HEK293 (cell line): Measurements from ENCODE around the gene DNAJC12.
A peak's percentile ranks its signal among the peaks of the same experiment; 100 is the strongest.

ENCODE experiments used
- KLF1 ChIP-seq: fragments of 450-650 bp; formaldehyde crosslinking; IDR thresholded peaks from 2 replicates; pipeline ENCODE4 v1.5.1; 2016; ENCODE audit warnings: missing biosample characterization, missing genetic modification characterization
- KLF10 ChIP-seq: fragments of 450-650 bp; IDR thresholded peaks from 2 replicates; pipeline ENCODE4 v1.5.1; 2018; ENCODE audit warnings: missing biosample characterization, mild to moderate bottlenecking, missing genetic modification characterization
- ZNF114 ChIP-seq: fragments of 450-650 bp; formaldehyde crosslinking; IDR thresholded peaks from 2 replicates; pipeline ENCODE4 v1.5.0; 2017; ENCODE audit warnings: missing biosample characterization, missing genetic modification characterization
- ZNF140 ChIP-seq: fragments of 450-650 bp; formaldehyde crosslinking; IDR thresholded peaks from 2 replicates; pipeline ENCODE4 v1.5.1; 2016; ENCODE audit warnings: missing biosample characterization, missing genetic modification characterization
- ZNF23 ChIP-seq: fragments of 450-650 bp; formaldehyde crosslinking; IDR thresholded peaks from 2 replicates; pipeline ENCODE4 v1.5.1; 2016; ENCODE audit warnings: missing biosample characterization, missing genetic modification characterization, borderline replicate concordance
- ZNF426 ChIP-seq: fragments of 450-650 bp; formaldehyde crosslinking; IDR thresholded peaks from 2 replicates; pipeline ENCODE4 v1.5.1; 2017; ENCODE audit warnings: missing biosample characterization, missing genetic modification characterization, mild to moderate bottlenecking, inconsistent platforms, moderate library complexity
- ZNF621 ChIP-seq: fragments of 450-650 bp; formaldehyde crosslinking; IDR thresholded peaks from 2 replicates; pipeline ENCODE4 v1.5.1; 2017; ENCODE audit warnings: missing biosample characterization, missing genetic modification characterization
- ZNF777 ChIP-seq: fragments of 450-650 bp; formaldehyde crosslinking; IDR thresholded peaks from 2 replicates; pipeline ENCODE4 v1.5.1; 2017; ENCODE audit warnings: missing biosample characterization, missing genetic modification characterization, borderline replicate concordance
- ZSCAN30 ChIP-seq: fragments of 450-650 bp; IDR thresholded peaks from 2 replicates; pipeline ENCODE4 v1.5.1; 2018; ENCODE audit warnings: missing biosample characterization, mild to moderate bottlenecking, missing genetic modification characterization, moderate library complexity
- TF ChIP-seq, protein P1 (sequence below): fragments of 450-650 bp; formaldehyde crosslinking; IDR thresholded peaks from 2 replicates; pipeline ENCODE4 v1.5.1; 2016; ENCODE audit warnings: missing biosample characterization, missing genetic modification characterization
- TF ChIP-seq, protein P2 (sequence below): sonication (generic); formaldehyde crosslinking; IDR thresholded peaks from 2 replicates; pipeline ENCODE4 v1.8.1; 2022; ENCODE audit warnings: mild to moderate bottlenecking, moderate library complexity, missing genetic modification reagents
- TF ChIP-seq, protein P3 (sequence below): fragments of 450-650 bp; formaldehyde crosslinking; IDR thresholded peaks from 2 replicates; pipeline ENCODE4 v1.5.1; 2016; ENCODE audit warnings: missing biosample characterization, missing genetic modification characterization, borderline replicate concordance
- TF ChIP-seq, protein P4 (sequence below): fragments of 450-650 bp; formaldehyde crosslinking; optimal IDR thresholded peaks from 2 replicates; pipeline ENCODE3; 2016; ENCODE audit warnings: missing biosample characterization, mild to moderate bottlenecking, missing genetic modification characterization
- TF ChIP-seq, protein P5 (sequence below): fragments of 450-650 bp; IDR thresholded peaks from 2 replicates; pipeline ENCODE4 v1.5.1; 2018; ENCODE audit warnings: missing biosample characterization, mild to moderate bottlenecking, missing genetic modification characterization

The DNAJC12 gene

DNA sequence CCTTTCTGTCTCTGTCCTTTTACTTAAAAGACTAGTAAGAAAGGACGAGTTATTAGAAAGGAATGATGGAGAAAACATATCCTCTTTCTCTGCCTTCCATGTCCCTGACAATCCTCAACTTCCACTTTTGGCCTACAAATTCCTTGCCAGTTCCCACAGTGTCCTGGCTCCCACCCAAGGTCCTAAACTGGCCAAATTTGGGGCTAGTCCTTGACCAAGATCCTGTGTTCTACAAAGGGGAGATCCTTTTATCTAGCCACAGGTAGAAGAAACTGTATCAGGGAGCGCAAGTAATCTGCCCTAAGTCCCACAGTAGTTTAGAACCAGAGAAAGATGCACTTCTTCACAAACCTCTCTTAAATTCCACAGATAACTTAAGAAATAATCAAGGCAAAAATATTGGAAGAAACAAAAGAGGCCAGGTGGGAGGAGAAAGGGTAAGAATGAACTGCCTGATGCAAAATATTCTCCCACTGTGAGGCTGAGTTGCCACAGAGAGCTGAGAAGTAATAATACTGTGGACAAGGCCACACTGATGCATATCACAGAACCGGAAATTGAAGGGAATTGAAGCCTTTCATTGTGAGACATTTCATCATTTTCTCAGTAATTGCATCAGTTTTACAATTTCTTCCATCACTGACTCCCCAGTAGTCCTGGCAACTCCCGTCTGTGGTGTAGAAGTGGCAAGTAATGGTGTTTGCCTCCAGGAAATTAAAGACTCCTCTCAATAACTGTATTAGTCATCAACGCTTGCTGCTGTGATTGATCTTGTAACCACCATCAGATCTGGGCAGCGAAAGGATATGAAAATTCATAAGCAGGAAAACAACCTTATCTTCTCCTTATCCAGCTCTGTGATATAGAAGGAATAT is 47.2 kb downstream of the DNAJC12 start (continued):
- TF ChIP-seq ZSCAN30 (no peak), ZNF114 (no peak), ZNF140 (tag by site-specific recombination) (no peak), KLF1 (tag by site-specific recombination) (no peak), ZNF23 (tag by site-specific recombination) (no peak), ZNF777 (no peak), KLF10 (tag by site-specific recombination) (no peak), ZNF621 (no peak), ZNF426 (tag by site-specific recombination) (no peak)
- TF ChIP-seq, protein P1, sequence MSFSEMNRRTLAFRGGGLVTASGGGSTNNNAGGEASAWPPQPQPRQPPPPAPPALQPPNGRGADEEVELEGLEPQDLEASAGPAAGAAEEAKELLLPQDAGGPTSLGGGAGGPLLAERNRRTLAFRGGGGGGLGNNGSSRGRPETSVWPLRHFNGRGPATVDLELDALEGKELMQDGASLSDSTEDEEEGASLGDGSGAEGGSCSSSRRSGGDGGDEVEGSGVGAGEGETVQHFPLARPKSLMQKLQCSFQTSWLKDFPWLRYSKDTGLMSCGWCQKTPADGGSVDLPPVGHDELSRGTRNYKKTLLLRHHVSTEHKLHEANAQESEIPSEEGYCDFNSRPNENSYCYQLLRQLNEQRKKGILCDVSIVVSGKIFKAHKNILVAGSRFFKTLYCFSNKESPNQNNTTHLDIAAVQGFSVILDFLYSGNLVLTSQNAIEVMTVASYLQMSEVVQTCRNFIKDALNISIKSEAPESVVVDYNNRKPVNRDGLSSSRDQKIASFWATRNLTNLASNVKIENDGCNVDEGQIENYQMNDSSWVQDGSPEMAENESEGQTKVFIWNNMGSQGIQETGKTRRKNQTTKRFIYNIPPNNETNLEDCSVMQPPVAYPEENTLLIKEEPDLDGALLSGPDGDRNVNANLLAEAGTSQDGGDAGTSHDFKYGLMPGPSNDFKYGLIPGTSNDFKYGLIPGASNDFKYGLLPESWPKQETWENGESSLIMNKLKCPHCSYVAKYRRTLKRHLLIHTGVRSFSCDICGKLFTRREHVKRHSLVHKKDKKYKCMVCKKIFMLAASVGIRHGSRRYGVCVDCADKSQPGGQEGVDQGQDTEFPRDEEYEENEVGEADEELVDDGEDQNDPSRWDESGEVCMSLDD, result no peak
- TF ChIP-seq, protein P2, sequence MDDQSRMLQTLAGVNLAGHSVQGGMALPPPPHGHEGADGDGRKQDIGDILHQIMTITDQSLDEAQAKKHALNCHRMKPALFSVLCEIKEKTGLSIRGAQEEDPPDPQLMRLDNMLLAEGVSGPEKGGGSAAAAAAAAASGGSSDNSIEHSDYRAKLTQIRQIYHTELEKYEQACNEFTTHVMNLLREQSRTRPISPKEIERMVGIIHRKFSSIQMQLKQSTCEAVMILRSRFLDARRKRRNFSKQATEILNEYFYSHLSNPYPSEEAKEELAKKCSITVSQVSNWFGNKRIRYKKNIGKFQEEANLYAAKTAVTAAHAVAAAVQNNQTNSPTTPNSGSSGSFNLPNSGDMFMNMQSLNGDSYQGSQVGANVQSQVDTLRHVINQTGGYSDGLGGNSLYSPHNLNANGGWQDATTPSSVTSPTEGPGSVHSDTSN (CRISPR knock-in tag), result no peak
- TF ChIP-seq, protein P3, sequence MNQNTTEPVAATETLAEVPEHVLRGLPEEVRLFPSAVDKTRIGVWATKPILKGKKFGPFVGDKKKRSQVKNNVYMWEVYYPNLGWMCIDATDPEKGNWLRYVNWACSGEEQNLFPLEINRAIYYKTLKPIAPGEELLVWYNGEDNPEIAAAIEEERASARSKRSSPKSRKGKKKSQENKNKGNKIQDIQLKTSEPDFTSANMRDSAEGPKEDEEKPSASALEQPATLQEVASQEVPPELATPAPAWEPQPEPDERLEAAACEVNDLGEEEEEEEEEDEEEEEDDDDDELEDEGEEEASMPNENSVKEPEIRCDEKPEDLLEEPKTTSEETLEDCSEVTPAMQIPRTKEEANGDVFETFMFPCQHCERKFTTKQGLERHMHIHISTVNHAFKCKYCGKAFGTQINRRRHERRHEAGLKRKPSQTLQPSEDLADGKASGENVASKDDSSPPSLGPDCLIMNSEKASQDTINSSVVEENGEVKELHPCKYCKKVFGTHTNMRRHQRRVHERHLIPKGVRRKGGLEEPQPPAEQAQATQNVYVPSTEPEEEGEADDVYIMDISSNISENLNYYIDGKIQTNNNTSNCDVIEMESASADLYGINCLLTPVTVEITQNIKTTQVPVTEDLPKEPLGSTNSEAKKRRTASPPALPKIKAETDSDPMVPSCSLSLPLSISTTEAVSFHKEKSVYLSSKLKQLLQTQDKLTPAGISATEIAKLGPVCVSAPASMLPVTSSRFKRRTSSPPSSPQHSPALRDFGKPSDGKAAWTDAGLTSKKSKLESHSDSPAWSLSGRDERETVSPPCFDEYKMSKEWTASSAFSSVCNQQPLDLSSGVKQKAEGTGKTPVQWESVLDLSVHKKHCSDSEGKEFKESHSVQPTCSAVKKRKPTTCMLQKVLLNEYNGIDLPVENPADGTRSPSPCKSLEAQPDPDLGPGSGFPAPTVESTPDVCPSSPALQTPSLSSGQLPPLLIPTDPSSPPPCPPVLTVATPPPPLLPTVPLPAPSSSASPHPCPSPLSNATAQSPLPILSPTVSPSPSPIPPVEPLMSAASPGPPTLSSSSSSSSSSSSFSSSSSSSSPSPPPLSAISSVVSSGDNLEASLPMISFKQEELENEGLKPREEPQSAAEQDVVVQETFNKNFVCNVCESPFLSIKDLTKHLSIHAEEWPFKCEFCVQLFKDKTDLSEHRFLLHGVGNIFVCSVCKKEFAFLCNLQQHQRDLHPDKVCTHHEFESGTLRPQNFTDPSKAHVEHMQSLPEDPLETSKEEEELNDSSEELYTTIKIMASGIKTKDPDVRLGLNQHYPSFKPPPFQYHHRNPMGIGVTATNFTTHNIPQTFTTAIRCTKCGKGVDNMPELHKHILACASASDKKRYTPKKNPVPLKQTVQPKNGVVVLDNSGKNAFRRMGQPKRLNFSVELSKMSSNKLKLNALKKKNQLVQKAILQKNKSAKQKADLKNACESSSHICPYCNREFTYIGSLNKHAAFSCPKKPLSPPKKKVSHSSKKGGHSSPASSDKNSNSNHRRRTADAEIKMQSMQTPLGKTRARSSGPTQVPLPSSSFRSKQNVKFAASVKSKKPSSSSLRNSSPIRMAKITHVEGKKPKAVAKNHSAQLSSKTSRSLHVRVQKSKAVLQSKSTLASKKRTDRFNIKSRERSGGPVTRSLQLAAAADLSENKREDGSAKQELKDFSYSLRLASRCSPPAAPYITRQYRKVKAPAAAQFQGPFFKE (tag by site-specific recombination), result no peak
- TF ChIP-seq, protein P4, sequence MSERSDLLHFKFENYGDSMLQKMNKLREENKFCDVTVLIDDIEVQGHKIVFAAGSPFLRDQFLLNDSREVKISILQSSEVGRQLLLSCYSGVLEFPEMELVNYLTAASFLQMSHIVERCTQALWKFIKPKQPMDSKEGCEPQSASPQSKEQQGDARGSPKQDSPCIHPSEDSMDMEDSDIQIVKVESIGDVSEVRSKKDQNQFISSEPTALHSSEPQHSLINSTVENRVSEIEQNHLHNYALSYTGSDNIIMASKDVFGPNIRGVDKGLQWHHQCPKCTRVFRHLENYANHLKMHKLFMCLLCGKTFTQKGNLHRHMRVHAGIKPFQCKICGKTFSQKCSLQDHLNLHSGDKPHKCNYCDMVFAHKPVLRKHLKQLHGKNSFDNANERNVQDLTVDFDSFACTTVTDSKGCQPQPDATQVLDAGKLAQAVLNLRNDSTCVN (tag by site-specific recombination), result no peak
- TF ChIP-seq, protein P5, sequence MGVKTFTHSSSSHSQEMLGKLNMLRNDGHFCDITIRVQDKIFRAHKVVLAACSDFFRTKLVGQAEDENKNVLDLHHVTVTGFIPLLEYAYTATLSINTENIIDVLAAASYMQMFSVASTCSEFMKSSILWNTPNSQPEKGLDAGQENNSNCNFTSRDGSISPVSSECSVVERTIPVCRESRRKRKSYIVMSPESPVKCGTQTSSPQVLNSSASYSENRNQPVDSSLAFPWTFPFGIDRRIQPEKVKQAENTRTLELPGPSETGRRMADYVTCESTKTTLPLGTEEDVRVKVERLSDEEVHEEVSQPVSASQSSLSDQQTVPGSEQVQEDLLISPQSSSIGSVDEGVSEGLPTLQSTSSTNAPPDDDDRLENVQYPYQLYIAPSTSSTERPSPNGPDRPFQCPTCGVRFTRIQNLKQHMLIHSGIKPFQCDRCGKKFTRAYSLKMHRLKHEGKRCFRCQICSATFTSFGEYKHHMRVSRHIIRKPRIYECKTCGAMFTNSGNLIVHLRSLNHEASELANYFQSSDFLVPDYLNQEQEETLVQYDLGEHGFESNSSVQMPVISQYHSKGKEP (tag by site-specific recombination), result peak; percentile 22; the same call in 1 of the 2 replicates
